HepG2 (cell line): ENCODE data around the gene CACNG7. TPM values are rescaled to one million over a fixed set of nuclear protein-coding genes. Genes with fewer than 3 reads are reported as not detected.

Source experiments
- CCAR2 ChIP-seq: fragments of 200-400 bp; formaldehyde crosslinking; optimal IDR thresholded peaks from 2 replicates; pipeline ENCODE3; 2018; ENCODE audit warnings: low read depth, mild to moderate bottlenecking, low read length, moderate library complexity
- DPF2 ChIP-seq: sonication (generic); formaldehyde crosslinking; IDR thresholded peaks from 2 replicates; pipeline ENCODE4 v1.4.0; 2020; ENCODE audit warnings: mild to moderate bottlenecking, low read depth, missing genetic modification reagents, borderline replicate concordance
- HNRNPK ChIP-seq: fragments of 200-400 bp; formaldehyde crosslinking; IDR thresholded peaks from 2 replicates; pipeline ENCODE4 v1.6.1; 2018; ENCODE audit warnings: low read length, low read depth, moderate library complexity, mild to moderate bottlenecking; ENCODE audit not compliant: poor library complexity, severe bottlenecking
- JARID2 ChIP-seq: sonication (generic); formaldehyde crosslinking; IDR thresholded peaks from 2 replicates; pipeline ENCODE4 v1.8.1; 2023; ENCODE audit warnings: missing genetic modification reagents, inconsistent platforms; ENCODE audit not compliant: insufficient replicate concordance
- KLF12 ChIP-seq: sonication (generic); formaldehyde crosslinking; IDR thresholded peaks from 2 replicates; pipeline ENCODE4 v1.4.0; 2020; ENCODE audit warnings: missing genetic modification reagents, borderline replicate concordance
- NFAT5 ChIP-seq: sonication (generic); formaldehyde crosslinking; IDR thresholded peaks from 2 replicates; pipeline ENCODE4 v1.4.0; 2020; ENCODE audit warnings: missing genetic modification reagents
- NR2F1 ChIP-seq, 2 experiments: fragments of 450-650 bp in 1 of 2; formaldehyde crosslinking in 1 of 2; IDR thresholded peaks; 2 replicates each; pipeline versions ENCODE4 v1.5.0 to v1.6.1; 2016 to 2020; ENCODE audit warnings: mild to moderate bottlenecking in 1 of 2, missing compliant biosample characterization in 1 of 2, missing genetic modification reagents in 1 of 2, moderate library complexity in 1 of 2
- PHB2 ChIP-seq: fragments of 450-650 bp; IDR thresholded peaks from 2 replicates; pipeline ENCODE4 v1.6.1; 2018; ENCODE audit not compliant: partially characterized antibody
- POGZ ChIP-seq: sonication (generic); formaldehyde crosslinking; IDR thresholded peaks from 2 replicates; pipeline ENCODE4 v1.4.0; 2020; ENCODE audit warnings: mild to moderate bottlenecking, missing genetic modification reagents
- RORA ChIP-seq: sonication (generic); formaldehyde crosslinking; IDR thresholded peaks from 2 replicates; pipeline ENCODE4 v1.5.0; 2020; ENCODE audit warnings: mild to moderate bottlenecking, missing genetic modification reagents, moderate library complexity
- SOX6 ChIP-seq, 2 experiments: fragments of 450-650 bp in 1 of 2; sonication (generic) in 1 of 2; formaldehyde crosslinking in 1 of 2; IDR thresholded peaks; 2 replicates each; pipeline versions ENCODE4 v1.4.0 to v1.6.1; 2017 to 2020; ENCODE audit warnings: antibody characterized with exemption in 1 of 2, mild to moderate bottlenecking in 1 of 2, missing genetic modification reagents in 1 of 2
- SP4 ChIP-seq: sonication (generic); formaldehyde crosslinking; IDR thresholded peaks from 2 replicates; pipeline ENCODE4 v1.8.1; 2023; ENCODE audit warnings: mild to moderate bottlenecking, missing genetic modification reagents
- ZNF720 ChIP-seq: sonication (generic); formaldehyde crosslinking; IDR thresholded peaks from 2 replicates; pipeline ENCODE4 v1.4.0; 2020; ENCODE audit warnings: missing genetic modification reagents
- polyA plus RNA-seq, 8 experiments: library from polyadenylated mRNA; depleted of rRNA in 3 of 8; stranded (reverse) in 7 of 8; unstranded in 1 of 8; fragments of >200 nt; fragmentation: Illumina TruSeq in 4 of 8; extraction: Trizol in 4 of 8; gene quantifications; 2 replicates each; pipeline versions ENCODE4 v1.2.1 to v1.2.3, GENCODE V29; 2011 to 2016; ENCODE audit warnings: low read depth in 4 of 8, missing spikeins in 1 of 8, mixed read lengths in 1 of 8; ENCODE audit not compliant: insufficient read depth in 1 of 8
- total RNA-seq, 5 experiments: library from RNA; depleted of rRNA; stranded (reverse); fragments of >200 nt; fragmentation: Illumina TruSeq; extraction: Trizol; gene quantifications; 2 replicates each; pipeline ENCODE4 v1.2.3, GENCODE V29; 2016; ENCODE audit warnings: low read depth in 1 of 5
- TF ChIP-seq, protein P1 (sequence below): sonication (generic); formaldehyde crosslinking; IDR thresholded peaks from 2 replicates; pipeline ENCODE4 v1.9.0; 2021; ENCODE audit warnings: missing genetic modification reagents, borderline replicate concordance
- TF ChIP-seq, protein P2 (sequence below): sonication (generic); formaldehyde crosslinking; IDR thresholded peaks from 2 replicates; pipeline ENCODE4 v1.4.0; 2020; ENCODE audit warnings: missing genetic modification reagents, low read depth, mild to moderate bottlenecking, borderline replicate concordance
- TF ChIP-seq, protein P3 (sequence below): sonication (generic); formaldehyde crosslinking; conservative IDR thresholded peaks from 2 replicates; pipeline ENCODE4 v1.4.0; 2020; ENCODE audit warnings: missing genetic modification reagents

Gene CACNG7
- total and polyA plus RNA-seq, 2 of the 13 experiments (the other 11 are each of a cell fraction or from before 2014, with no cell fraction given): not detected

DNA sequence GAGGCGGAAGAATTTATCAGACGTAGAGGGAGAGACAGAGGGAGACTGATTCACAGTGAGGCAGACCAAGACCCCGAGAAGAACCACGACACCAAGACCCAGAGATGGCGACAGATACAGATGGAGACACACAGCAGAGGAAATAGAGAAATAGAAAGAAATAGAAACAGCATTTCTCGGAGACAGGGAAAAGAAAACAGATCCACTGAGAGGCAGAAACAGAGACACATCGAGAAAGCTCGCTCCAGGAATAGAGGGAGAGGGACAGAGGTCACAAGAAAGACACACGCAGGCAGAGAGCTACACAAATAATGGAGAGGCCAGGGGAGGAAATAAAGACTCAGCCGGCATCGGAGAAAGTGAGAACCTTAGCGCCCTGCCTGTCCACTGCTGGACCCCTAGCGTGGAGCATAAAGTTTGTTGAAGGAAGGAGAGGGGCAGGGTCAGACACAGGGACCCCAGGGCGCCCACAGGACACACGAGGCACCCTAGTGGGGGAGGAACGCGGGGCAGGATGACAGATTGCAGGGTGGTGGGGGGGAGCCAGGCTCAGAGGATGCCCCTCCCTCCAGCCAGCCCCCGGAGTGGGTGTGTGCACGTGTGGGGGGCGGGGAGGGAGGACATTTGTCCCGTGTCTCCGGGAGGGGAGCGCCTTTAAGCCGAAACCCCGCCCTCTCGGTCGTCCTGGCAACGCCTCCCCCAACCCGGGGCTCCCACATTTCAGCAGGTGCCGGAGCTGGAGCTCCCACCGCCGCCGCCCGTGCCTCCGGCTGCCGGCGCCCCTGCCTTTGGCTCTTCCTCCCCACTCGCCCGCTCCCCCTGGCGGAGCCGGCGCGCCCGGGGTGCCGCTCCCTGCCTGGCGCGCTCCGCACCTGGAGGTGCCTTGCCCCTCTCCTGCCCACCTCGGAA is 27.3 kb upstream of the CACNG7 start, which contains the start of gene PRKCG (continued):
- no peak for TF ChIP-seq KLF12 (CRISPR knock-in tag)
- TF ChIP-seq NR2F1 (CRISPR knock-in tag; IDR thresholded peaks at IDR 0.05): no peak
- TF ChIP-seq NFAT5 (CRISPR knock-in tag): no peak
- no peak for TF ChIP-seq PHB2
- TF ChIP-seq, protein P1, sequence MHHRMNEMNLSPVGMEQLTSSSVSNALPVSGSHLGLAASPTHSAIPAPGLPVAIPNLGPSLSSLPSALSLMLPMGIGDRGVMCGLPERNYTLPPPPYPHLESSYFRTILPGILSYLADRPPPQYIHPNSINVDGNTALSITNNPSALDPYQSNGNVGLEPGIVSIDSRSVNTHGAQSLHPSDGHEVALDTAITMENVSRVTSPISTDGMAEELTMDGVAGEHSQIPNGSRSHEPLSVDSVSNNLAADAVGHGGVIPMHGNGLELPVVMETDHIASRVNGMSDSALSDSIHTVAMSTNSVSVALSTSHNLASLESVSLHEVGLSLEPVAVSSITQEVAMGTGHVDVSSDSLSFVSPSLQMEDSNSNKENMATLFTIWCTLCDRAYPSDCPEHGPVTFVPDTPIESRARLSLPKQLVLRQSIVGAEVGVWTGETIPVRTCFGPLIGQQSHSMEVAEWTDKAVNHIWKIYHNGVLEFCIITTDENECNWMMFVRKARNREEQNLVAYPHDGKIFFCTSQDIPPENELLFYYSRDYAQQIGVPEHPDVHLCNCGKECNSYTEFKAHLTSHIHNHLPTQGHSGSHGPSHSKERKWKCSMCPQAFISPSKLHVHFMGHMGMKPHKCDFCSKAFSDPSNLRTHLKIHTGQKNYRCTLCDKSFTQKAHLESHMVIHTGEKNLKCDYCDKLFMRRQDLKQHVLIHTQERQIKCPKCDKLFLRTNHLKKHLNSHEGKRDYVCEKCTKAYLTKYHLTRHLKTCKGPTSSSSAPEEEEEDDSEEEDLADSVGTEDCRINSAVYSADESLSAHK (CRISPR knock-in tag): no peak
- TF ChIP-seq RORA: no peak
- no peak for TF ChIP-seq ZNF720 (CRISPR knock-in tag)
- TF ChIP-seq, protein P2, sequence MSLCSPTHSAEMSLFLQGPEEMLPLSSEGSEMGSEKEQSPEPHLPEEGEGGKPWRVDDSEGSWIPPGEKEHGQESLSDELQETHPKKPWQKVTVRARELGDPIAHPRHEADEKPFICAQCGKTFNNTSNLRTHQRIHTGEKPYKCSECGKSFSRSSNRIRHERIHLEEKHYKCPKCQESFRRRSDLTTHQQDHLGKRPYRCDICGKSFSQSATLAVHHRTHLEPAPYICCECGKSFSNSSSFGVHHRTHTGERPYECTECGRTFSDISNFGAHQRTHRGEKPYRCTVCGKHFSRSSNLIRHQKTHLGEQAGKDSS (CRISPR knock-in tag): no peak
- TF ChIP-seq SOX6 (IDR thresholded peaks at IDR 0.05): no peak
- TF ChIP-seq SOX6 (CRISPR knock-in tag; IDR thresholded peaks at IDR 0.05): peak; percentile 37; the same call in 1 of the 2 replicates
- no peak for TF ChIP-seq JARID2
- no peak for TF ChIP-seq CCAR2
- 0 out of 2 replicates have a peak, but pooled peaks have one; percentile 20 for TF ChIP-seq POGZ
- no peak for TF ChIP-seq DPF2 (CRISPR knock-in tag)
- TF ChIP-seq, protein P3, sequence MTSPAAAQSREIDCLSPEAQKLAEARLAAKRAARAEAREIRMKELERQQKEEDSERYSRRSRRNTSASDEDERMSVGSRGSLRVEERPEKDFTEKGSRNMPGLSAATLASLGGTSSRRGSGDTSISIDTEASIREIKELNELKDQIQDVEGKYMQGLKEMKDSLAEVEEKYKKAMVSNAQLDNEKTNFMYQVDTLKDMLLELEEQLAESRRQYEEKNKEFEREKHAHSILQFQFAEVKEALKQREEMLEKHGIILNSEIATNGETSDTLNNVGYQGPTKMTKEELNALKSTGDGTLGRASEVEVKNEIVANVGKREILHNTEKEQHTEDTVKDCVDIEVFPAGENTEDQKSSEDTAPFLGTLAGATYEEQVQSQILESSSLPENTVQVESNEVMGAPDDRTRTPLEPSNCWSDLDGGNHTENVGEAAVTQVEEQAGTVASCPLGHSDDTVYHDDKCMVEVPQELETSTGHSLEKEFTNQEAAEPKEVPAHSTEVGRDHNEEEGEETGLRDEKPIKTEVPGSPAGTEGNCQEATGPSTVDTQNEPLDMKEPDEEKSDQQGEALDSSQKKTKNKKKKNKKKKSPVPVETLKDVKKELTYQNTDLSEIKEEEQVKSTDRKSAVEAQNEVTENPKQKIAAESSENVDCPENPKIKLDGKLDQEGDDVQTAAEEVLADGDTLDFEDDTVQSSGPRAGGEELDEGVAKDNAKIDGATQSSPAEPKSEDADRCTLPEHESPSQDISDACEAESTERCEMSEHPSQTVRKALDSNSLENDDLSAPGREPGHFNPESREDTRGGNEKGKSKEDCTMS (CRISPR knock-in tag): no peak
- peak; percentile 55; the same call in 1 of the 2 replicates for TF ChIP-seq SP4
- TF ChIP-seq HNRNPK: peak; percentile 65
